Lower lobe of right lung (tissue), 2 donors: ENCODE measurements around the gene EHBP1L1. TPM values are rescaled to one million over a fixed set of nuclear protein-coding genes. Genes with fewer than 3 reads are reported as not detected.

ENCODE experiments used
- ATAC-seq, 2 donors: fragments of 200-7000 bp; cut with Tn5 transposase; one replicate each; pipeline ENCODE4 v1.9.1; 2020 to 2022; ENCODE audit warnings: mild to moderate bottlenecking in 2 of 2, moderate library complexity in 2 of 2
- DNase-seq: peaks from one replicate; pipeline ENCODE4 v3.0.0-alpha.2; 2020
- H3K27ac ChIP-seq: fragments of 200-600 bp; one replicate; pipeline ENCODE4 v1.8.0; 2022
- H3K27me3 ChIP-seq: fragments of 200-600 bp; one replicate; pipeline ENCODE4 v1.8.0; 2022; ENCODE audit warnings: low read depth
- H3K36me3 ChIP-seq: fragments of 200-600 bp; one replicate; pipeline ENCODE4 v1.8.0; 2022; ENCODE audit warnings: mild to moderate bottlenecking
- H3K4me1 ChIP-seq: fragments of 200-600 bp; one replicate; pipeline ENCODE4 v1.8.0; 2022
- H3K4me3 ChIP-seq: fragments of 200-600 bp; one replicate; pipeline ENCODE4 v1.8.0; 2022; ENCODE audit warnings: mild to moderate bottlenecking
- H3K9me3 ChIP-seq: fragments of 200-600 bp; one replicate; pipeline ENCODE4 v1.8.0; 2022
- CTCF ChIP-seq: fragments of 200-600 bp; IDR thresholded peaks from one replicate; pipeline ENCODE4 v1.8.0; 2022; ENCODE audit warnings: antibody characterized with exemption, mild to moderate bottlenecking
- intact Hi-C: fragments of 100-400 bp; cut with DNase I; formaldehyde crosslinking; loops from one replicate; pipeline ENCODE4 v1.11.0; 2022
- total RNA-seq: library from RNA; stranded (reverse); fragmentation: NEBNext Ultra II Directional; extraction: Animal tissue kit (Norgen Biotek cat#: 25700); gene quantifications from one replicate; pipeline ENCODE4 v1.2.1, GENCODE V29; 2021
- donor health status: DM: no; HTN: yes; CAD: no; lungs with severe emphysema.

Gene EHBP1L1
- total RNA-seq, 1 donor from 2014 or later = 110 TPM

- Histone ChIP-seq H3K9me3 (no peaks in the 10 kb centered on the region), H3K4me1 (peaks cover 29% of the 10 kb centered on the region), H3K27ac (no peak overlapping the region), H3K4me3 (no peak overlapping the region), H3K36me3 (peaks cover 54% of the 10 kb centered on the region), H3K27me3 (no peaks in the 10 kb centered on the region)
- ATAC-seq = no peak
- no peak for TF ChIP-seq CTCF
- DNase-seq = no peak
- intact Hi-C loops = no loop called here
These were observed 37.5 kb upstream of the EHBP1L1 start for GRCh38 chr11:65538232-65538914.

- intact Hi-C loops = no loop called here
- Histone ChIP-seq H3K27me3 (no peaks in the 10 kb centered on the region), H3K9me3 (no peaks in the 10 kb centered on the region), H3K27ac (peak overlapping the region; percentile 90), H3K4me3 (peak overlapping the region; percentile 76), H3K4me1 (peaks cover 29% of the 10 kb centered on the region), H3K36me3 (peaks cover 47% of the 10 kb centered on the region)
- DNase-seq (no peak), ATAC-seq (no peak)
- TF ChIP-seq CTCF = no peak
These were observed 36.7 kb upstream of the EHBP1L1 start for GRCh38 chr11:65538915-65539743.

- no peaks in the 10 kb centered on the region for H3K27me3 ChIP-seq
- H3K27ac ChIP-seq = peak overlapping the region; percentile 90
- TF ChIP-seq CTCF = no peak
- H3K4me3 ChIP-seq = peak overlapping the region; percentile 76
- intact Hi-C loops = no loop called here
- ATAC-seq (peak; percentile 45 to 57), DNase-seq (no peak)
- H3K9me3 ChIP-seq = no peaks in the 10 kb centered on the region
- peaks cover 40% of the 10 kb centered on the region for H3K36me3 ChIP-seq
- H3K4me1 ChIP-seq = peaks cover 29% of the 10 kb centered on the region
These were observed 36.0 kb upstream of the EHBP1L1 start for GRCh38 chr11:65539744-65540289.

- TF ChIP-seq CTCF = peak; percentile 83
- Histone ChIP-seq H3K9me3 (no peaks in the 10 kb centered on the region), H3K36me3 (peaks cover 39% of the 10 kb centered on the region), H3K4me1 (peaks cover 29% of the 10 kb centered on the region), H3K27ac (peak overlapping the region; percentile 90), H3K27me3 (no peaks in the 10 kb centered on the region), H3K4me3 (peak overlapping the region; percentile 76)
- ATAC-seq = peak; percentile 95
- peak; percentile 95 for DNase-seq
- intact Hi-C loops = no loop called here
These were observed 35.4 kb upstream of the EHBP1L1 start for GRCh38 chr11:65540290-65541092.
